ENCODE measurements around the gene TFR2. TPM values are rescaled to one million over a fixed set of nuclear protein-coding genes. Genes with fewer than 3 reads are reported as not detected.

TFR2 gene
- polyA plus RNA-seq, 1 experiment = 0.49 TPM

DNA sequence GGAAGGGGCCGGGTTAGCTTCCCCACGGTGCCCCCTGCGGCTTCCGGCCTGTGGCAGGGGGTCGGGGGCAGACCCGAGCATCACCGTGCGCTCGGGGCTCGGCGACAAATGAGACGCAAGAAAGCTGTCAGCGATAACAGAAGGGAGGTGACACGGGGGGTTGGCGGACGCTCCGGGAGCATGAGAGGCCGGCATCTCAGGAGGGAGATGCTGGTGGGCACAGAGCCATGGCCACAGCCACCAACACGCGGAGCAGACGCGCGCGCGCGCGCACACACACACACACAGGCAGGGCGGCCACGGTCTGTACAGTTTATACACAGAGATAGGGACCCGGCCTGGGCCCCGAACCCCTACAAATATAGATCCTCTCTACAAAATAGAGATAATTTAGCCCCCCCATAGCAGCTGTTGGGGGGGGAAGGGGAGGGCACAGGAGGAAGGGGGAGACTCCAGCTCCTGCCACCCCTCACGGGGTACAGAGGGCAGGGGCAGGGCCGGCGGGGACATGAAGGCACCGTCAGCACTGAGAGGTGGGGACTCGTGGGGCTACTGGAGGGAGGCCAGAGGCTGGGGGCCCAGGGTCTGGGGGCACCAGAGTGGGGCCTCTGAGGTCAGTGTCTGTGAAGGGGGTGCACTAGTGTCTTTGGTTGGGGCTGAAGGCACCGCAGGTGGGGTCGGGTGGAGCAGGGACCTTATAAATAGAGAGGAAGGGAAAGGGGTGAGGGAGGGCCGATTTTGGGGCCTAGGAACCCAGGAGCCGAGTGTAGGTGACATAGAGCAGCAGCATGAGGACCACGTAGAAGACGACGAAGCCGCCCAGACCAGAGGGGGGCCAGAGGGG is 66.8 kb downstream of the TFR2 start:
- Histone ChIP-seq H3K36me3 (ENCODE audit: control insufficient read depth, insufficient read depth, low read length) (peaks cover 31% of the 10 kb centered on the region), H3K27me3 (ENCODE audit: control insufficient read depth, insufficient read depth, low read length) (no peaks in the 10 kb centered on the region), H3K4me3 (ENCODE audit: low read depth, low read length) (no peak overlapping the region)
- POLR2A ChIA-PET = no interaction called here
- no peak for DNase-seq (ENCODE audit: low read depth)
- no peak for TF ChIP-seq CTCF (IDR thresholded peaks at IDR 0.05; ENCODE audit: insufficient read depth, low read depth, low read length)
- CTCF ChIA-PET = interaction anchor here (0.6 to 1.0 kb wide), 2 partner anchors 15 to 130 kb away, joined by 3 to 4 read pairs; no protein-coding TSS in a partner anchor

DNA sequence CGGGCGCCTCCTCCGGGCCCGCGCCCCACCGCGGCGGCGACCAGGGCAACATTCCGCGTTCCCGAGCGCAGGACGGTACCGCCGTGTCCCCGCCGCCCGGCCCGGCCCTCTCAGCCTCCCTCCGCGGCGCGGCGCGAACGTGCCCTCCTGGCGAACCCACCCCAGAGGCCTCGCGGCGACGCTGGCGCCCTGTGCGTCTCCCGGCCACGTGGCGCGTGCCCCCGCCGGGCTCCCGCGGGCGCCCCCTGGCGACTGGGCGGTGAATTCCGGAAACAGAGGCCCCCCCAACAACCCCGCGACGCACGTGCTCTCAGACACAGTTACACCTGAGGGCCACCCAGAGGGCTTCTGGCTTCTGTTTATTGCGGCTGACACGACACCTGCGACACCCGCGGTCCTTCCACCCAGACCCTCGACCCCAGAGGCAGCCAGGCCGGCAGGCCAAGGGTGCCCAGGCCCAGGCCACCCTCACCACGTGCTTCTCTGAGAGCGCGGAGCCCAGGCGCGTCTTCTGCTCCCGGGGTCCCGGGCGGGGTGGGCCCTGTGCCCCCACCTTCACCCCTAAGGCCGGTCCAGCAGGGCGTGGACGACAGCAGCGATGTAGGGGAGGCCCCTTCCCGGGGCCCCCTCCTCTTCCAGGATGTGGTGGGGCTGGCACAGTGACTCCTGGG is 67.5 kb downstream of the TFR2 start, which contains the start of gene SAP25:
TSS of gene SAP25 (minus strand) at position 210 of the 671 bp plus-strand sequence. CDS start at position 52, 158 bp downstream.
- Histone ChIP-seq H3K27me3 (ENCODE audit: control insufficient read depth, insufficient read depth, low read length) (no peaks in the 10 kb centered on the region), H3K36me3 (ENCODE audit: control insufficient read depth, insufficient read depth, low read length) (peaks cover 27% of the 10 kb centered on the region), H3K4me3 (ENCODE audit: low read depth, low read length) (no peak within 1 kb of the TSS)
- no peak for DNase-seq (ENCODE audit: low read depth)
- TF ChIP-seq CTCF (IDR thresholded peaks at IDR 0.05; ENCODE audit: insufficient read depth, low read depth, low read length) = peak; percentile 15; the same call in 1 of the 2 replicates
- CTCF ChIA-PET = interaction anchor here (1.0 kb wide), 1 partner anchor 14 kb away, joined by 4 read pairs; no protein-coding TSS in a partner anchor
- POLR2A ChIA-PET = no interaction called here

- Histone ChIP-seq H3K4me3 (ENCODE audit: low read depth, low read length) (no peak overlapping the region), H3K36me3 (ENCODE audit: control insufficient read depth, insufficient read depth, low read length) (peaks cover 22% of the 10 kb centered on the region), H3K27me3 (ENCODE audit: control insufficient read depth, insufficient read depth, low read length) (no peaks in the 10 kb centered on the region)
- TF ChIP-seq CTCF (IDR thresholded peaks at IDR 0.05; ENCODE audit: insufficient read depth, low read depth, low read length) = no peak
- ChIA-PET POLR2A (no interaction called here), CTCF (interaction anchor here (0.9 to 1.3 kb wide), 3 partner anchors 8 to 118 kb away, joined by 3 to 4 read pairs (median 4); no protein-coding TSS in a partner anchor)
- no peak for DNase-seq (ENCODE audit: low read depth)
These were observed 68.2 kb downstream of the TFR2 start for GRCh38 chr7:100572949-100573675.

- no peak overlapping the region for H3K4me3 ChIP-seq (ENCODE audit: low read depth, low read length)
- no peak for DNase-seq (ENCODE audit: low read depth)
- no peak for TF ChIP-seq CTCF (IDR thresholded peaks at IDR 0.05; ENCODE audit: insufficient read depth, low read depth, low read length)
- H3K36me3 ChIP-seq (ENCODE audit: control insufficient read depth, insufficient read depth, low read length) = peaks cover 20% of the 10 kb centered on the region
- ChIA-PET POLR2A (no interaction called here), CTCF (interaction anchor here (0.9 to 1.3 kb wide), 3 partner anchors 9 to 119 kb away, joined by 3 to 4 read pairs (median 4); no protein-coding TSS in a partner anchor)
- no peaks in the 10 kb centered on the region for H3K27me3 ChIP-seq (ENCODE audit: control insufficient read depth, insufficient read depth, low read length)
These were observed 68.9 kb downstream of the TFR2 start for GRCh38 chr7:100572281-100572948.

All from BJ (cell line).